Measurements from ENCODE around the gene TPTE.
"Not testable (repeated sequence)": the region's sequence is repeated elsewhere in the genome, so short reads cannot be mapped to it uniquely, and the experiment has no call there.

Gene TPTE

GRCh38 chr21:10617133-10617752 is 95.9 kb downstream of the TPTE start:
- DNase-seq: not testable (repeated sequence)

DNA sequence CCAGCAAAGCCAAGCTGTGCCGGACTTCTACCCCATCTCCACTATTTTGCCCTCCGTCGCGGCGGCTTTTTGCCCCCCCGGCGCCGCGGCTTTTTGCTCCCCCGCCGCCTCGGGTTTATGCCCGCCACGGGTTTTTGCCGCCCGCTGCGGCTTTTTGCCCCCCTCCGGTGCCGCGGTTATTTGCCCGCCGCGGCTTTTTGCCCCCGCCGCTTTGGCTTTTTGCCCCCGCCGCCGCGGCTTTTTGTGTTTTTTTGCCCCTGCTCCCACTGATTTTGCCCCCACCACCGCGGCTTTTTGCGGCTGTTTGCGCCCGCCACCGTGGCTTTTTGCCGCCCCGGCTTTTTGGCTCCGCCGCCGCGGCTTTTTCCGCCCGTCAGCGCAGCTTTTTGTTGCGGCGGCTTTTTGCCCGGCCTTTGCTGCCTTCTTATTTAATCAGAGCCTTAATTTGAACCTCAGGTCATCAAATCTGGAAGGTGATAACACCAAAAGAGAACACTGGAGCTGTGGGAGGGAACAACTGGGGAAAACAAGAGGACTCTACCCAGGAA is 106.0 kb downstream of the TPTE start:
- DNase-seq: no peak

GRCh38 chr21:10629239-10629638 is 107.9 kb downstream of the TPTE start:
- not testable (repeated sequence) for DNase-seq

- not testable (repeated sequence) for DNase-seq
Observed at GRCh38 chr21:10630829-10631228, 109.4 kb downstream of the TPTE start.

DNA sequence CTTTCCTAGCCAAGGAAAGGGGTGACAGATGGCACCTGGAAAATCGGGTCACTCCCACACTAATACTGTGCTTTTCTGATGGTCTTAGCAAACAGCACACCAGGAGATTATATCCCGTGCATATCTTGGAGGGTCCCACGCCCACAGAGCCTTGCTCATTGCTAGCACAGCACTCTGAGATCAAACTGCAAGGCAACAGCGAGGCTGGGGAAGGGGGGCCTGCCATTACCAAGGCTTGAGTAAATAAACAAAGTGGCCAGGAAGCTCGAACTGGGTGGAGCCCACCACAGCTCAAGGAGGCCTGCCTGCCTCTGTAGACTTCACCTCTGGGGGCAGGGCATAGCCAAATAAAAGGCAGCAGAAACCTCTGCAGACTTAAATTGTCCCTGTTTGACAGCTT is 109.9 kb downstream of the TPTE start:
- DNase-seq: not testable (repeated sequence)

GRCh38 chr21:10638144-10638543 is 116.8 kb downstream of the TPTE start:
- not testable (repeated sequence) for DNase-seq

DNA sequence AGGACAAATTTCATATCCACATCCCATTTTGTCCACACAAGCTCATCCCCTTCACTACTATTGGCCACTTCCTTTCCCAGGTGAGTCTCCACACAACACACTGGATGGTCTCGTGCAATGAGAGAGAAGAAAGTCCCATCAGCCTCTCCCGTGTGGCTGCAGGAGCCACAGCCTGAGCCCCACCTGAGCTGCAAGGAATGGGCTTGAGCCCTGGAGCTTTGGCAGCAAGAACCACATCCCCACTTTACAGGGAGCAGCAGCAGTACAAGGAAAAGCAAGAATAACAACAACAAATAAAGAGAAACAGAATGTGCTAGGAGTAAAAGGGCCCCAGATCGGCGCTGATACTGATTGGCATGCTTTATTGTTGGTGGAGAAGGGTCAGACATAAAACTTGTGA is 117.7 kb downstream of the TPTE start:
- DNase-seq: no peak

DNA sequence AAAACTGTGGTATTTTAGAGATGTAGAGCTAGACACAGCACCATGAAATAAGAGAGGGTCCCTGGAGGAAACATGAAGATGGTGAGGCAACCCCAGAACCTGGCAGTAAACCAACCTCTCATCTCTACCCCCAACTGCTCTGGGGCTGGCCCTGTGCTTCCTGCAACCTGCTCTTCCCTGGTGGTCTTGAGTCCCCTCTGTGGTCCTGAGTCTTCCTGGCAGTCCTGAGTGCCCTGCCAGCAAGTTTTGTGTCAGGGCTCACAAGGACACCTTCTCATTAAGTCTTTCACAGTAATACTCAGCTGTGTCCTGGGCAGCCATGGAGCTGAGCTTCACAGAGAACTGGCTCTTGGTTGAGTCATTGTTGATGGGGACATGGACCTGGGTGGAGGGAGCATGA is 118.4 kb downstream of the TPTE start:
- not testable (repeated sequence) for DNase-seq

DNA sequence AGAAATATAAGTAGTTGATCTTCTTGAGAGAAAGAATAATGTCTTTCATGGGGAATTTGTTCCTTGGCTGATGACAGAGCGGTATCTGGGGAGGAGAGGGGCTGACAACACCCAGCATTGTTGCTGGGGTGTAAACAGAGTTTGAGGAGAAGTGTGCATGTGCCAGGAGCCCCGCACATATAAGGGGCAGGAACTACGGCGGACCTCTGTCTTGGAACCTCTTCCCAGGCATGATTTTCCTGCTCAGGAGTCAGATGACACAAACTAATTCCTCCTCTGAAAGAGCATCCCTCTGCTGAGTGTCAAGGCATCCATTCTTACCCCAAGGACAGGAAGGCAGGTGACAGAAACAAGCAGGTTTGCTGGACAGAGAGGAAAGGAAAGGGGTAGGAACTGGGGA is 119.1 kb downstream of the TPTE start:
- no peak for DNase-seq

GRCh38 chr21:10641107-10641506 is 119.7 kb downstream of the TPTE start:
- no peak for DNase-seq

GRCh38 chr21:10645667-10646066 is 124.3 kb downstream of the TPTE start:
- not testable (repeated sequence) for DNase-seq

DNA sequence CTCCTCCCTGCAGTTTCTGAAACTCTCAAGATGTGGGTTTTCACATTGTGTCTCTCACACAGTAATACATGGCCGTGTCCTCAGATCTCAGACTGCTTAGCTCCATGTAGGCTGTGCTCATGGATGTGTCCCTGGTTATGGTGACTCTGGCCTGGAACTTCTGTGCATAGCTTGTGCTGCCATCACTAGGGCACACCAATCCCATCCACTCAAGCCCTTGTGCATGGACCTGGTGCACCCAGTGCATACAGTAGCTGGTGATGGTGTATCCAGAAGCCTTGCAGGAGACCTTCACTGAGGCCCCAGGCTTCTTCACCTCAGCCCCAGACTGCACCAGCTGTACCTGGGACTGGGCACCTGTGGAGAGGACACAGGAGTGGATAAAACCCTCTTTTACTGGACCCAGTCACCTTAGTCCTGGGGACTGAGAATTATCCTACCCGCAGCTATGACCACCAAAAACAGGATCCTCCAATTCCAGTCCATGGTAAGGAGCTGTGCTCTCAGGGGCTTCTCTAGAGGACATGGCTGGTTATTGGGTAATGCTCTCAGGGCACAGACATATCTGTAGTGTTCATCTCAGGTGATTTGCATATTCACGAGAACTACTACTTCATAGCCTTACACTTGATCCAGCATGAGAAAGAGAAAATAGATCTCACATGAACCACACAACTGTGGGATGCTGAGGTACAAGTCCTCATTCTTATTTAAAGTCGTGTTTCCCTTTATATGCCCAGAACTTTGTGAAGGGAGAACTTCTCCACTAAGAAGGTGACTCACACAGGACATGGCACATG is 128.2 kb downstream of the TPTE start:
- DNase-seq: not testable (repeated sequence)

DNA sequence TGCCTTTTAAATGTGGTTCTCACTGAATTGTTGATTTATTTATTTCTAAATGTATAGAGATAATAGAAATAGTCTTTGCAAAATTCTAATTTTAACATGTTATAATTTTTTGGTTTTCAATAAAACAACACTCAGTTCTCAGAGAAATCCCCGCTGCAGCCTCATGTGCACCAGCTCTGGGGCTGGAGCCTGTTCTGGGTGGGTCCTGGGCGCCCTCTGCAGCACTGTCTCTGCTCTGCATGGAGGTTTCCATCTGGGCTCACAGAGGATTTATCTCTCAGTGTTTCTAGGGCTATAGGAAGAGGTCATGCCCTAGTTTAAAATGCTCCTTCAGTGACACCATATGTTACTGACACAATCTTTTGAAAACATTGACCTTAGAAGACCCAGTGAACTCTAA is 128.9 kb downstream of the TPTE start:
- DNase-seq: not testable (repeated sequence)
